ENCODE measurements around the gene TMEM44. TPM values are rescaled to one million over a fixed set of nuclear protein-coding genes. Genes with fewer than 3 reads are reported as not detected.

The TMEM44 gene
- total and polyA plus RNA-seq, 2 donors (not counting 3 experiments of a cell fraction or from before 2014, with no cell fraction given), result 93.8 to 125 TPM

GRCh38 chr3:194624956-194625355 lies 8.3 kb downstream of the TMEM44 start:
- TF ChIP-seq, protein P1, sequence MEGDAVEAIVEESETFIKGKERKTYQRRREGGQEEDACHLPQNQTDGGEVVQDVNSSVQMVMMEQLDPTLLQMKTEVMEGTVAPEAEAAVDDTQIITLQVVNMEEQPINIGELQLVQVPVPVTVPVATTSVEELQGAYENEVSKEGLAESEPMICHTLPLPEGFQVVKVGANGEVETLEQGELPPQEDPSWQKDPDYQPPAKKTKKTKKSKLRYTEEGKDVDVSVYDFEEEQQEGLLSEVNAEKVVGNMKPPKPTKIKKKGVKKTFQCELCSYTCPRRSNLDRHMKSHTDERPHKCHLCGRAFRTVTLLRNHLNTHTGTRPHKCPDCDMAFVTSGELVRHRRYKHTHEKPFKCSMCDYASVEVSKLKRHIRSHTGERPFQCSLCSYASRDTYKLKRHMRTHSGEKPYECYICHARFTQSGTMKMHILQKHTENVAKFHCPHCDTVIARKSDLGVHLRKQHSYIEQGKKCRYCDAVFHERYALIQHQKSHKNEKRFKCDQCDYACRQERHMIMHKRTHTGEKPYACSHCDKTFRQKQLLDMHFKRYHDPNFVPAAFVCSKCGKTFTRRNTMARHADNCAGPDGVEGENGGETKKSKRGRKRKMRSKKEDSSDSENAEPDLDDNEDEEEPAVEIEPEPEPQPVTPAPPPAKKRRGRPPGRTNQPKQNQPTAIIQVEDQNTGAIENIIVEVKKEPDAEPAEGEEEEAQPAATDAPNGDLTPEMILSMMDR (IDR thresholded peaks at IDR 0.05; ENCODE audit: extremely low read depth in 1 of 2, insufficient read depth in 1 of 2, low read depth in 1 of 2, low read length in 2 of 2), result no peak
- TF ChIP-seq POLR2AphosphoS5 (IDR thresholded peaks at IDR 0.05; ENCODE audit: insufficient read depth, low read depth, low read length) (no peak), MYC (IDR thresholded peaks at IDR 0.05; ENCODE audit: low read depth, low read length) (no peak), POLR2A (IDR thresholded peaks at IDR 0.05; ENCODE audit: low read depth, low read length) (no peak), JUN (IDR thresholded peaks at IDR 0.05; ENCODE audit: borderline replicate concordance, insufficient read depth, insufficient read length, low read depth) (no peak), EZH2 (IDR thresholded peaks at IDR 0.05; ENCODE audit: borderline replicate concordance, low read depth, low read length, severe bottlenecking) (no peak), GATA2 (IDR thresholded peaks at IDR 0.05; ENCODE audit: insufficient read depth, insufficient read length, low read depth, low read length) (no peak), FOS (IDR thresholded peaks at IDR 0.05; ENCODE audit: borderline replicate concordance, insufficient read depth, low read length) (no peak)
- TF ChIP-seq, protein P2, sequence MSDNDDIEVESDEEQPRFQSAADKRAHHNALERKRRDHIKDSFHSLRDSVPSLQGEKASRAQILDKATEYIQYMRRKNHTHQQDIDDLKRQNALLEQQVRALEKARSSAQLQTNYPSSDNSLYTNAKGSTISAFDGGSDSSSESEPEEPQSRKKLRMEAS (IDR thresholded peaks at IDR 0.05; ENCODE audit: insufficient read depth, insufficient read length), result no peak
- no peaks in the 10 kb centered on the region for H3K27me3 ChIP-seq (ENCODE audit: control insufficient read depth in 2 of 2, insufficient read depth in 2 of 2, low read length in 2 of 2)
- no peaks in the 10 kb centered on the region for H3K4me1 ChIP-seq (ENCODE audit: control insufficient read depth, extremely low read depth, insufficient read depth, low read length)
- BruUV-seq (replicated peaks), result no TSS peak
- DNase-seq (ENCODE audit: low read depth, low spot score) (no peak), FAIRE-seq (no peak)
- intact Hi-C loops (cut with micrococcal nuclease) (no loop called here), dilution Hi-C loops (cut with MboI; ENCODE audit: extremely low pct_ligation_motif_present, low sequenced_read_pairs) (no loop called here)
- no peak overlapping the region for H3K4me2 ChIP-seq (ENCODE audit: insufficient read depth, low read length)
- peaks cover 30 to 55% of the 10 kb centered on the region in 2 experiments for H3K36me3 ChIP-seq (ENCODE audit: control insufficient read depth in 2 of 2, extremely low read depth in 1 of 2, insufficient read depth in 2 of 2, low read length in 2 of 2)
- H3K79me2 ChIP-seq (ENCODE audit: control insufficient read depth, insufficient read depth, low read length), result peaks cover 5% of the 10 kb centered on the region
- no peaks in the 10 kb centered on the region for H3K9me3 ChIP-seq (replicated peaks; ENCODE audit: control insufficient read depth, insufficient read depth, low read length)
- H3K27ac ChIP-seq (ENCODE audit: insufficient read depth, low read depth, low read length), result no peak overlapping the region
- POLR2A ChIA-PET, result no interaction called here
- H3K9ac ChIP-seq (replicated peaks; ENCODE audit: extremely low read depth, insufficient read depth, low read length), result no peak overlapping the region
- H4K20me1 ChIP-seq (replicated peaks; ENCODE audit: control insufficient read depth, extremely low read depth, insufficient read depth, low read length), result no peaks in the 10 kb centered on the region
- no peak overlapping the region for H3K4me3 ChIP-seq (replicated peaks in 1 of 3; ENCODE audit: insufficient read depth in 1 of 3, low read depth in 1 of 3, low read length in 3 of 3)
- no peaks in the 10 kb centered on the region for H3K9me1 ChIP-seq (replicated peaks; ENCODE audit: control insufficient read depth, extremely low read depth, insufficient read depth, low read length)
- no peak overlapping the region for H2AFZ ChIP-seq (ENCODE audit: low read depth, low read length)
- CTCF ChIA-PET, result interaction anchor here (1.2 to 1.5 kb wide), 2 partner anchors 9 to 47 kb away, joined by 3 to 4 read pairs; partner anchors contain the start of genes LSG1 and TMEM44
